ENCODE data around the gene GNAI1.

Gene GNAI1

DNA sequence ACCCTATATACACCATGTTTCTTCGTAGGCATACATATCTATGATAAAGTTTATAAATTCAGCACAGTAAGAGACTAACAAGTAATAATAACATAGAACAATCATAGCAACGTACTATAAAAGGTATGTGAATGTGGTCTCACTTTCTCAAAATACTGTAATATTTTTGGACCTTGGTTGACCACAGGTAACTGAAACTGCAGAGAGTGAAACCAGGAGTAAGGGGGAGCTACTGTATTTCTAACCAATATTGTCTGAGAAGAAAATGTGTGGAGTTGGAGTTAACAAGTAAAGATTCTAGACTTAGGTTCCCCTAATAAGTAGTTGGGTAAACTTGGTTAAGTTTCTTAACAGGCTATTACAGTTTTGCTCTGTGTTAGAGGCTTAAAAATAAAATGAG lies 72.1 kb downstream of the GNAI1 start:
- DNase-seq (ENCODE audit: low read depth in 1 of 2, low spot score in 1 of 2), result no peak

DNA sequence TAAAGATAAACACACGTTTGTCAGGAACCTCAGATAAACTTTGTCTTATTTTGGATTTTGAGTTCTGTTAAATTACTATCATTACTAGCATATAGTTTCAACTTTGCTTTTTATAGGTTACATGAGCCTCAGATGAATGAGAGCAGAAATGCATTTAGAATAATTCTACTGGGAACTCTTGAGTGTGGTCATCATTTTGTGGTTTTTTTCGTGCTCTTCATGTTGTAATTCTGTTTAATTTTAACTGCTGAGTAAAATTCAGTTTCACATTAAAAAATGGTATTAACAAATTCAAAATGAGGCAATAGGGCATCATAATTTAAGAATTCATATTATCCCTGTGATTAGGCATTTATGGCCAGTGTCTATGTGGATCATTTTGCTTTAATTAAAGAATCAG lies 72.9 kb downstream of the GNAI1 start:
- DNase-seq (ENCODE audit: low read depth in 1 of 2, low spot score in 1 of 2), result no peak

DNA sequence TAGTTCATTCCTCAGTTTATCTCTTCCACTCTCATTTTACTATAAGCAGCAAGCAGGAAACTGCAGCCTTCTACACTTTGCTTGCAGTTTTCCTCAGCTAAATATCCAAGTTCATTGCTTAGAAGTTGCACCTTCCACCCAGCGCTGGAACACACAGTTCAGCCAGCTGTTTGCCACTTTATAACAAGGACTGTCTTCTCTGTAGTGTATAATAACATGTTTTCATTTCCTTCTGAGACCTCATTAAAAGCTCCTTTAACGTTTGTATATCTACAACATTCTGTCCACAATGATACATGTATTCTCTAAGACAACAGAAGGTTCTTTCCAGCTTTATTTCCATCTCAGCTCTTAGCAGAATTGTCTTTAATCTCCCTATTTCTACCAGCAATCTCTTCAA lies 74.1 kb downstream of the GNAI1 start:
- no peak for DNase-seq (ENCODE audit: low read depth in 1 of 2, low spot score in 1 of 2)

DNA sequence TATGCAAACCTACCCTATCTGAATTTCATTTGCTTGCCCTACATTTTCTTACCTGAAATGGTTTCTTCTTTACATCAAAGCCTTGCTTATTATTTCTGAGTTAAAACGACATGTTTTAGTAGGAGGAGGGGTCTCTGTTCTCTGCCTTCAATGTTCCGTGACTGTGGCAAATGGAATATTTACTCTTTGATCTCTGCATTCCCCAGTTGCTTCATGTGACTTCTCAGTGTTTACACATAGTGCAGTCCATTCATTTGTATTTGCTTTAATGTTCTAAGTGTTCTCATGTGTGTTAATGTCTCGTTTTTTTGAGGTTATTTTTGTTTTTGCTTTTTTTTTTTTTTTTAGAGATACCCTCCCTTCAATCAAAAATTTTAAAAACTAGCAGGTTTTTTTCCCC lies 75.8 kb downstream of the GNAI1 start:
- DNase-seq (ENCODE audit: low read depth in 1 of 2, low spot score in 1 of 2), result no peak

DNA sequence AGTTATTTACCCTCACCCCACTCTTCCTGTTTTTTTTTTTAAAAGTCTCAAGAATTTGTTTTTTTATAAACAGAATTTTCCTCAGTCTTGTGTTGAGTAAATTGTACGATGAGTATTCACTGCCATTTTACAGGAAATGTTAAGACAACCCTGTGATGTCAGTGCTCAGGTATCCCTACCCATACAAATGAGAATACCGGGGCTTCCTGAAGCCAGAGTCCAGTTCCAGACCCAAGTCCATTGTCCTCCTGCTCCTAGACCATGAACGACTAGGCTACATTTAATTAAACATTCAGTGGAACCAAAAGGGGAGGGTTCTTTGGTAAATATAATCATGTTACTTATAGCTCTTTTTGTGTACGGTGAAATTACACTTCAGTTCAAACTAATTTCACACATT lies 79.2 kb downstream of the GNAI1 start:
- no peak for DNase-seq (ENCODE audit: low read depth in 1 of 2, low spot score in 1 of 2)

DNA sequence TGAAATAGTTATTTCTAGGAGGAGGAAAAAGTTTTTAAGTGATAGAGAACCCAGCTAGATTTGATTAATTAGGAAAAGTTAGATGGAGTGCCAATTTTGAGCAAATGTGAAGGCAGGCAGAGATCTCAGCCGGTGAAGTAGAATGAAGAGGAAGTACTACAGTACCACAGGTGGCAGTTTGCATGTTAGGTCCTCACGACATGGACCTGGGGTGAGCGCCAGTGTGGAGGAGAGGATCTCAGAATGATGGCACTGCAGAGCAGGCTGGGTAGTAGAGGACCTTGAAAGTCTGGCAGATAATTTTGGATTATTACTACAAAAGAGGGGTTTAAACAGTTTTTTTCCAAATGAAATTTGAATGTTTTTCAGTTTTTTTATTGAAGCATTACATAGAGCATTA lies 81.1 kb downstream of the GNAI1 start:
- no peak for DNase-seq (ENCODE audit: low read depth in 1 of 2, low spot score in 1 of 2)

DNA sequence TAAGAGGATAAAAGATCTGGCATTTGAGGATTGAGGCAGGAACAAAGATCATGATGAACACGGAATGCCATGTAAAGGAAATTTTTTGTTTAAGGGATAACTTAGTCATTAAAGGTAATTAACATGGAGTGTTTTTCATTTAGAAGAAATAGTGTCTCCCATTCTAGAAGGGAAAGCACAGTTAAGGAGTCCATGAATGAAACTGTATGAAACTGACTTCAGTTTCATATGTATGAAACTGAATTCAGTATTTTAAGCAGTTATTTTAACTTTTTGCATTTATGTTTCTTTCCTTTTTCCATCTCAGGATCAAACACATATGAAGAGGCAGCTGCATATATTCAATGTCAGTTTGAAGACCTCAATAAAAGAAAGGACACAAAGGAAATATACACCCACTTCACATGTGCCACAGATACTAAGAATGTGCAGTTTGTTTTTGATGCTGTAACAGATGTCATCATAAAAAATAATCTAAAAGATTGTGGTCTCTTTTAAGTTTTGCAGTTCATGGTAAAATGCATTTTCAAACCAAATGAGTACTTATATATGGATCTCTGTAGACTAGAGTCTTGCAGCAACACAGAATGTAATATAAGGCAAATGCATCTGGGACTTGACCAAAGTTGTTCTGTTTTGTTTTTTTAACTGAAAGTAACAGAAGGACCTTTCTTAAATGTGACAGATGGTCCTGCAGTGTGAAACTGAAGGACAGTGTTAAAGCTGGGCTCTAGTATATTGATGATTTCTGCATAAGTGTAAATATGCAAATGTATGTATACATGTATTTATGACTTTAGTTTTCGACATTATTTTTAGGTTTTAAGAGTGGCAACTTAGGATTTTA lies 82.6 kb downstream of the GNAI1 start:
- no peak for DNase-seq (ENCODE audit: low read depth in 1 of 2, low spot score in 1 of 2)

DNA sequence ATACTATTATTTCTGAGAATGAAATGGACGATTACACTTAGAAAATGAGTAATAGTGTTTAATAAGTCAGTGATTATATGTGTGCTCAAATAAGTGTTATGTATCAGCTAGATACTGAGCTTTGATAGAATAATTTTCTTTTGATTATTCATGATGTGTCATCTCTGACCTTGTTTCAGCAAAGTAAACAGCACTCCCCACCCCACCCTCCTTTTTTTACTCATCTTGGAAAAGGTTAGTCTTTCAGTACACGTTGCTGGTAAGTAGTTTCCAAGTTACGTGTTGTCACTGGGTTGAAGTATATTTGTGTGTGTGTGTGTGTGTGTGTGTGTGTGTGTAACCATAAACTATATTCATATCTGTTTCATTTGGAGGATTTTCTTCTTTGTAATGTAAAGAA lies 84.1 kb downstream of the GNAI1 start:
- DNase-seq (ENCODE audit: low read depth in 1 of 2, low spot score in 1 of 2), result peak in 1 of 2 donors; percentile 10

DNA sequence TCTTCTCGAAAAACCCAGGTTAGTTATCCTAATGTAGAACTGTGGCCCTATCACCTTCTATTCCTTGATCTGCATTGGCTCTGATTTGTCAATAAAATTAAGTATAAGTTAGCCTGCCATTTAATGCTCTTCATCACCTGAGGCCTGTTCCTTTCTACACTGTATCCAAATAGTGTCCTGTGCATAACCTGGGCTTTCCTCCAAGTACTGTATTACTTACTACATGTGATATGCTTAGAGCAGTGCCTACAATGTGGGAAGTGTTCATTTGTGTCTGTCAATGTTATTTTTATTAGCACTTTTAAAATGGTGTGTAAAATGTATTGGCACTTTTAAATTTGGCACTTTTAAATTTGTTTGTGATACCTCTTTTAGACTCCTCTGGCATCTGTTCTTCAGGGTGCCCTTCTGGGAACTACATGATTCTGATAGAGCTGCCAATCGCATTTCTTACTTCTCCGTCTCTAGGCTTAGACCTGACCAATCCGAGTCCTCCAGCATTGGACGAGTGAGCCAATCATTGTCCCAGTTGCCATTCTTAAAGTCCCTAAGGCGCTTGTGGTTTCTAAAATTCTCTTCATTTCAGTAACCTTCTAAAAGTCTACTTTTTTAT lies 85.5 kb downstream of the GNAI1 start:
- no peak for DNase-seq (ENCODE audit: low read depth in 1 of 2, low spot score in 1 of 2)

DNA sequence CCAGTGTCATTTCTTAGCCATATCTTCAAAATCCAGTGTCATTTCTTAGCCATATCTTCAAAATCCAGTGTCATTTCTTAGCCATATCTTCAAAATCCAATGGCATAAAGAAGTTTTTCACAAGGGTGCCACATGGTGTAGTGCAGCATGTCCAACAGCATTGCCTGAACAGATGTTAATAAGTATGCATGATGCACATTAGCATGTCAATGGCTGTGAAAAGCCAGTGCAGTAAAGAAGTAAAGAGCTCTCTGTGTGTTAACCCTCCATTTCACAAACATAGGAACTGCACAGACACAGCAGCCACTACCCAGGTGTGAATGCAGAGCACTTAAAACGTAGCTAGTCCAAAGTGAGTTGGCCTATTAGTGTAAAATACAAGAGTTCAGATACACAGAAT lies 89.8 kb downstream of the GNAI1 start:
- no peak for DNase-seq (ENCODE audit: low read depth in 1 of 2, low spot score in 1 of 2)

DNA sequence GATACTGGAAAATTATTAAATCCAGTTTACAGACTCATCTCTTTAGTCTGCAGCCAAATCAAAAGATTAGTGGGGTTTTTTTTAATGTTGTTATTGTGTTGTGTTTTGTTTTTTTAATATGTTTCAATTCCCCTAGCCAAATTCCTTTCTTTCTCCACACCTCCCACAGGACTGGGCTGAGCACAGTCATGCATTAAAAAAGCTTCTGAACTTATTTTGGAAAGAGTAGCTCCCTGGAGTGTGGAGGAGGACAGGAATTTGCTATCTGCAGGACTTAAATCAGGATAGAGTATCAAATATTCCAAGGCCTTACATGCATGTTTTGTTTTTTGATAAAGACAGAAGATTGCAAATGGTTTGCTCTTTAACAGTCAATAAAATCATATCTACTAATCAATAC lies 90.7 kb downstream of the GNAI1 start:
- DNase-seq (ENCODE audit: low read depth in 1 of 2, low spot score in 1 of 2), result no peak

DNA sequence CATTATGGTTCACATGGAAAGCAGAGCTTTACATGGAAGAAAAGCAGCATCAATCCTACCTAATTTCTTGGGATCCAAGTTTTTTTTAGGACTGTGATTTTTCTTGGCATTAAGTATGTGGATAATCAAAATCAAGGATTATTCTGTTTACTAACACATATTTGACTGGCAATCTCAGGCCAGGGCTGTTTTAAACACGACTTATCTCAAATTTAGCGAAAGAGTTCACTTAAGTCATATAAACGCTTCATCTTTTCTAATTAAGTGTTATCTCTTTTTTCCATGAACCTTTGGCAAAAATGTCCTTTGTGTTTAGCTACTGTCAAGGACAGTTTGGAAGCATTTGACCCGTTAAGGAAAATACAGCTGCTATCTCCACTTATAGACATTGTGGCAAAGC lies 92.0 kb downstream of the GNAI1 start:
- no peak for DNase-seq (ENCODE audit: low read depth in 1 of 2, low spot score in 1 of 2)

DNA sequence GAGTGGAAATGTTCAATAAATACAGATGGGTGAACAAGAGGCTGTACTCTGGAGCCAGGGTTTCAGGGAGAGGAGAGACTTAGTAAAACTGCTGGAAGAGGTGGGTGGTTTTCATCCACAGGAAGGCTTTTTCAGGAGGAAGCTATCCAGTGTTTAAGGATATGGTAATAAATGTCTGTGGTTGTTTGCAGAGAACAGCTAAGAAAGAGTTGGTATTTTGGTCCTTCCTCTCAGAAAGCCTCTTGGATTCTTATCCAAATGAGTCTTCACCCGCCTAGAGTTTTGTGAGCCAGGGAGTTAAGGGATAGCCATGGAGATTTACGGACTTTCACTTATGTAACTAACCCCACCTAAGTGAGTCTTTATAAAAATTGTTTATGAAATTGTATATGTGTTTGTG lies 95.7 kb downstream of the GNAI1 start:
- DNase-seq (ENCODE audit: low read depth in 1 of 2, low spot score in 1 of 2), result no peak

DNA sequence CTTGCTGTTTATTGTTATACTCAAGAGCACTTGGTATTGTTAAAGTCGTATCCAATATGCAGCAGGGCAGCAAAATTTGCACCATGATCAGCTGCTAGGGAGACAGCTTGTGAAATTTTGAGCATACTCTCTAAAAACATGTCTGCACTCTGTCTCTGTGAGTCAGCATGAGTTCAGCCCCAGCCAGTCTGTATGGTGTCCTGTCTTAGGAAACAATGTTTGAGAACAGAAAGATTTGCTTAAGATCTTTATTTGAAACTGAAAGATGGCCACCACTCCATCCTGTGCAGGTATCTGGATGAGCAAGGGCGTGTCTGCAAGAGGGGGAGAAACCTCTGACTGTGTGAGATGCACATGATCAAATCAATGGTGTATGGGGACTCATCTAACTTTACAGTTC lies 97.1 kb downstream of the GNAI1 start:
- DNase-seq (ENCODE audit: low read depth in 1 of 2, low spot score in 1 of 2), result no peak

DNA sequence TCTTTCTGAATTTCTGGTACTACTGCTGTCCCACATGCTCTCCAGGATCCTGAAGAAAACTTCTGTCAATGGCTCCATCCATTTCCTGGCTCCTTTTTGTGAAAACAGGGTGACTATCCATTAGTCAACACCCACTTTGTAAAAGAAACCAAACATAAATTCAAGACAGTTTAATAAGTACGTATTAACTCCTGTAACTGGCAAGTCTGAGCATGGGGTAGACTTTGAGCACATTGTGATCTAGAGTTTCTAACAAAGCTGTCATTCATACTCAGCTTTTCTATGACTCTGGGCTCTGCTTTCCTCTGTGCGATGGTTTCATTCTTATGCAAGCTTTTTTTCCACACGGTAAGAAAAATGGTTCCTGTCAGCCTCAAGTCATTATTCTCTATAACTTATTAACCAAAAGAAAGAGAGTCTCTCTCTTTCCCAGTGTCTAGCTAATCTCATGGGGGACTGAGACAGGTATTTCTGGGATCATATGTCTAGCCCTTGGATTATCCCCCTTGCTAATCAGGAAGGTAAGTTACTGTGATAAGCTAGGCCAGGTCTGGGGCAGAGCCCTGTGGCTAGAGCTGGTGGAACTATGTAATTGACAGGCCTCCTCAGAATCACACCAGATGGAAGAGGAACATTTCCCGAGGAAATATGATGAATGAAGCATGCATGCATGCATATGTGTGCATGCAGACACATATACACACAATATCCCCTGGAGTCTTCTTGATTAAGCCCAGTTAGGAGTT lies 98.5 kb downstream of the GNAI1 start:
- DNase-seq (ENCODE audit: low read depth in 1 of 2, low spot score in 1 of 2), result no peak

DNA sequence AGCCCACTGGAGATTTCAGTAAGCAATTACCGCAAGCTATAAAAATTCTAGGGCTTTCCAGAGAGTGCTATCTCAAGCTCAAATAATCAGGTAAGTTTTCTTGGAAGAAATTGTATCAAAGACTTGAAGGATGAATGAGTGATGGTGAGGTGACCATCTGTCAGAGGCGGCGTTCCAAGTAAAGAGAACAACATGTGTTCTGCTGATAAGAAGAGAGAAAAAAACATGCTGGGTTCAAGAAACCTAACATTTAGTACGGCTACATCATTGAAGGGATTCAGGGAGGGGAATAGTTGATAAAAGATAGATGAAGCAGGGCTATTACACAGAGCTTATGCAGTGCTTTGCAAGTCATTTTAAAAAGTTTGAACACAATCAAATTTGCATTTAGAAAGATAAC lies 100.7 kb downstream of the GNAI1 start:
- DNase-seq (ENCODE audit: low read depth in 1 of 2, low spot score in 1 of 2), result no peak

DNA sequence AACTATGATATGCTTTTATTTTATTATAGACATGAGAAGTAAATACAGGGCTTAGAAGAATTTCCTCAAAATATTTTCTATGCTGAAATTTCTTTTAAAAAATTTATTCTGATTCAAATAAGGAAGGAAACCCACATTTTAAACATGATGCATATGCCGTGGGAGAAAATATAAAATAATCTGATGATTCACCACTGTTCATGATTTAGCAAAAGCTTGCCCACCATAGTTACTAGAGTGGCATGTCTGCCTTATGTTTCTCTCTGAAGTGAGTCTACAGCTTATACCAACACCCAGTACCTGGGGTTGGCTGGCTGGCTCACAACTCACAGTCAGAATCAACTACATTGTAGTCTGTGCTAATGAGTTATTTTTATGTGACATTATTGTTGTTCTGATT lies 102.0 kb downstream of the GNAI1 start:
- DNase-seq (ENCODE audit: low read depth in 1 of 2, low spot score in 1 of 2), result no peak

DNA sequence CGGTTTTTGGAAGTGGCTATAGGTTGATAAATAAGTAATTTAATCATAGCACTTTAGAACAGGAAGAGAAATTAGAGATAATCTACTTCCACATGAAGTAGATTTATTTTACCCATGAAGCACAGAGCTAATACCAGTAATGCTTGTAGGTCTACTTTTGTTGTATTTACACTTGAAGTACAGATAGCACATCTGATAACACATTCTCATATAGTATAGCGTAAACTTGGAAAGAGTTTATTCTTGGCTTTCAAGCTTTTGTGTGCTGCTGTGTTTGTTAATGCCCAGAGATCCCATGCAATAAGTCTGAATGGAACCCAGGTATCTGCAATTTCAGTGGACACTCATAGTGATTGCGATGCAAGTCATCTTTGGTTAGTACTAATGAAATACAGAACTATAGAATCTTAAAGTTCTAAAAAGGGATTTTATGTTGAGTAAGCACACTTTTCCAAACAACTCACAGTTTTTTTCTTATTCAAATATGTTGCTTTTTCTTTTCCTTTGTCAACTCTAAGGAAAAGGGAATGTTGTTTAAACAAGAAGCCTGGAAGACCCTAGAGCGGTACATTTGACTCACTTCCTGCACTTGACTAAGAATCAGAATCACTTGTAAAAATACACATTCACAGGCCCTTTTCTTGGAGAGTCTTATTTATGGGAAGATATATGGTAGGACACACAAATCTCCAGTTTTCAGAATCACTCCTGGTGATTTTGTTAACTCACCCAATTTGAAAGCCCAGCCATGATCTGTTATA lies 105.8 kb downstream of the GNAI1 start:
- DNase-seq (ENCODE audit: low read depth in 1 of 2, low spot score in 1 of 2), result no peak

DNA sequence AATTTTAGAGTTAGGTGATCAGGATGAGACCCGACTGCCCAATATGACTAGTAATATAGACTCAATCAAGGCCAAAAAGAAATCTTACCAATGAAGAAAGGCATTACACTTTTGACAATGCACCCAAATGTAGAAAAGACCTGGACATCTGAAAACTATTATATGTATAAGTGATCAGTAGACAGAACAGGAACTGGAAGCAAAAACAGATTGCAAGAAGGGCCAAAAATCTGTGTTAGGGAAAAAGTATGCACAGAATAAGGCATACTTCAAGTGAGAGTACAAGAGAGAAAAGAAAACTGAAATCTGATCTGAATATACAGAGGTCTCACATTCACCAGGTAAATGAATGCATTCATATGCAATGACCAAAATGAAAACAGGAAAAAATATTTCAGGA lies 107.0 kb downstream of the GNAI1 start:
- no peak for DNase-seq (ENCODE audit: low read depth in 1 of 2, low spot score in 1 of 2)

DNA sequence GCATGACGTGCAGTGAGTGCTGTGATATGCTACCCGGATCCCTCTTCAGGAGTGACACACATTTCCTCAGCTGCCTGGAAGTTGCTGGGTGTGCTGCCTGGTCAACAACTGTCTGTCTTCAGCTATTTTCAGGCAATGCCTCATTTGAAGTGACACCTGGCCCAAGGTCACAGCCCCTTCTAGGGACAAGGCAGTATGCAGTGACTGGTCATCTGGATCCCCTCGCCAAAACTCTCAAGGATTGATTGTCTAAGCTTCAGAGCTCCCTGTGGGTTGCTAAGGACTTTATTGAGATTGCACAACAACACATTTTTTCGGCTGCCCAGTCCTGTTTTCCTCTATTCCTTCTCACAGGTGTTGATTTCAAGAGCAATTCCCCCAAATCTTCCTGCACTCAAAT lies 108.8 kb downstream of the GNAI1 start:
- DNase-seq (ENCODE audit: low read depth in 1 of 2, low spot score in 1 of 2), result no peak

DNA sequence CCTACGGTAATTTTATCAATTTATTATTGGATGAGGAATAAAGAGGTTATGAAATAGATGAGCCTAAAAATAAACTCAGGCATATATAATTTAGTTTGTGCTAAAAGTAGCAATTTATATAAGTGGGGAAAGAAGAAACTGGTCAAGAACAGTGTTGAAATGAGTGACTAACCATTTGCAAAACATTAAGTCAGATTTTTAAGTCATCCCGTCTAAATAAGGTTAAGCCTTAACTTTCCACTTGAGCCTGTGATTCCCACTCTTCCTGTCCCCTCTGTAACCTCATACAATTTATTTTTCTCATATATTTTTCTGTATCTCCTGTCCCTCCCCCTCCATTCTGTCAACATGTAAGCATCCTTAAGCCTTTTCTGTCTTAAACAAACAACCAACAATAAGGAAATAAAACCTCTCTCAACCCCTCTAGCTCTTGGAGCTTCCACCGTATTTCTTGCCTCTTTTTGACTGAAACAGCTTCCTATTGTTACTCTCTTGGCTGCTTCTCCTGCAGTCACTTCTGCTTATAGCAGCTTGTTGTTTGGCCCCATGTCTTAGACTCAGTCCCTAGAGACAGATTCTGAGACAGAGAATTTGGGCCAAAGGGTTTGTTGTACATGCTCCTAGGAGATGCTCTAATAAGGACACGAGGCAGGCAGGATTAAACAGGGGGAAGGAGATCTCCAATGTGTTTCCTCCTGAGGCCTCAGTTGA lies 109.7 kb downstream of the GNAI1 start:
- DNase-seq (ENCODE audit: low read depth in 1 of 2, low spot score in 1 of 2), result no peak

Measured in activated CD4-positive, alpha-beta T cell treated with anti-CD3 and anti-CD28 coated beads, Interleukin-2, amount 50 U/mL, for 24 hours (primary cell).